SU-DHL-6 (cell line): ENCODE measurements around the gene OR1K1.

Experiments
- H2AFZ ChIP-seq: fragments of 200-600 bp; sonication (generic); 2 replicates; pipeline ENCODE4 v1.6.1; 2014; ENCODE audit warnings: low read depth, mild to moderate bottlenecking, moderate library complexity, mixed read lengths, antibody characterized with exemption, low read length; ENCODE audit not compliant: severe bottlenecking
- H3F3A ChIP-seq: fragments of 200-600 bp; shearing (Covaris generic); 2 replicates; pipeline ENCODE4 v1.6.0; 2016; ENCODE audit warnings: antibody characterized with exemption, mild to moderate bottlenecking; ENCODE audit not compliant: insufficient read depth
- H3K27ac ChIP-seq: fragments of 200-600 bp; sonication (generic); 2 replicates; pipeline ENCODE4 v1.5.1; 2016; ENCODE audit warnings: low read depth, mild to moderate bottlenecking, low read length, moderate library complexity, mixed read lengths
- H3K27me3 ChIP-seq: fragments of 200-600 bp; sonication (generic), shearing (Covaris generic); 2 replicates; pipeline ENCODE4 v1.6.0; 2014; ENCODE audit warnings: mild to moderate bottlenecking, low read length
- H3K36me3 ChIP-seq: fragments of 200-600 bp; sonication (generic); 2 replicates; pipeline ENCODE4 v1.6.1; 2014; ENCODE audit warnings: mild to moderate bottlenecking, low read length, mixed read lengths
- H3K4me2 ChIP-seq: fragments of 300-600, 200-600 bp; shearing (Covaris generic), sonication (generic); 2 replicates; pipeline ENCODE4 v1.6.0; 2014; ENCODE audit warnings: low read length, low read depth, mild to moderate bottlenecking; ENCODE audit not compliant: poor library complexity, severe bottlenecking
- H3K4me3 ChIP-seq: fragments of 200-600 bp; sonication (generic); 2 replicates; pipeline ENCODE4 v1.5.1; 2014; ENCODE audit warnings: antibody characterized with exemption, low read length, mild to moderate bottlenecking, mixed read lengths; ENCODE audit not compliant: insufficient read depth, poor library complexity, severe bottlenecking
- H3K79me2 ChIP-seq: fragments of 200-600 bp; sonication (generic); 2 replicates; pipeline ENCODE4 v1.6.1; 2014; ENCODE audit warnings: mild to moderate bottlenecking, low read length, moderate library complexity; ENCODE audit not compliant: insufficient read depth
- H3K9ac ChIP-seq: fragments of 200-600 bp; sonication (generic); 2 replicates; pipeline ENCODE4 v1.7.0; 2014; ENCODE audit warnings: mild to moderate bottlenecking, low read length
- H3K9me2 ChIP-seq: fragments of 200-600 bp; sonication (generic); replicated peaks from 2 replicates; pipeline ENCODE4 v1.6.1; 2014; ENCODE audit warnings: low read length; ENCODE audit not compliant: insufficient read depth
- H3K9me3 ChIP-seq: fragments of 200-600 bp; sonication (generic); 2 replicates; pipeline ENCODE4 v1.6.1; 2014; ENCODE audit warnings: low read length, mixed read lengths; ENCODE audit not compliant: insufficient read depth
- H4K20me1 ChIP-seq: fragments of 200-600 bp; sonication (generic); 2 replicates; pipeline ENCODE4 v1.6.1; 2014; ENCODE audit warnings: low read depth, mild to moderate bottlenecking, antibody characterized with exemption, low read length, moderate library complexity, mixed read lengths
- CTCF ChIP-seq: fragments of 200-600 bp; sonication (generic); IDR thresholded peaks from one replicate; pipeline ENCODE4 v1.5.1; 2017; ENCODE audit warnings: antibody characterized with exemption, mild to moderate bottlenecking, low read length, moderate library complexity; ENCODE audit not compliant: insufficient read depth, poor library complexity, severe bottlenecking
- EZH2phosphoT487 ChIP-seq: fragments of 200-600 bp; sonication (generic), shearing (Covaris generic); conservative IDR thresholded peaks from 2 replicates; pipeline ENCODE4 v1.6.1; 2018; ENCODE audit warnings: mild to moderate bottlenecking, antibody characterized with exemption, low read length, moderate library complexity, mixed read lengths

Gene OR1K1

DNA sequence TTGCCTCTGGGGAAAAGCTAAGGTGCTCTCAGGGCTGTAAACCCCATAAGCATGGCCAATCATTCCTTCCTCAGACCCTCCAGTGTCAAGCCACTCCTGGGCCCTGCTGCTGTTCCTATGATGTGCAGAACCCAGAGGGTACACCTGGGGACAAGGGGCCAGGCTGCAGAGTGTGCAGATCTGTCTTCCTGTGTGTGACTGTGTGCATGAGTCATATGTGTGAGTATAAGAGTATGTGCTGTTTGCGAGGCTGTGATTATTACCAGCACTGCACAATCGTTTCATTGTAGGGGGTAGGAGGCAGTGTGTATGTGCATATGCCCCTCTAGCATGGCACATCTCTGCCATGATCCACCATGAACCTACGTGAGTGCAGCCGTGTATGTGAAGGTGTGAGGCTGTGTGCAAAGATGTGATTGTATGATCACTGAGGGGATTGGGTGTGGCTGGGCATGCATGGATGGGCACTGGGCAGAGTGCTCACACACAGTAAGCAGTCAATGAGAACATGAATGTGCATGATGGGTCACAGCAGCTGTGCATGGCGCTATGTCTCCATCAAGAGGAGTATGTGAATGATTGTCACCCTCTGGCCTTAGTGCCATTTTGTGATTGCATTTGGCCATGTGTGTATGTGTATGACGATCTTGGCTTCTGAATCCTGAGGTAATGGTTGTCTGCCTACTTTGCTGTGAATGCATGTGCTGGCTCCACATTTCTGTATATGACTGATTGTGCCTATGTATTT, 2.4 kb upstream of the OR1K1 start:
- Histone ChIP-seq H3K79me2 (no peaks in the 10 kb centered on the region), H3K27ac (no peak overlapping the region), H3K4me3 (no peak overlapping the region), H3K4me2 (no peak overlapping the region), H3K9me2 (no peaks in the 10 kb centered on the region), H3K36me3 (no peaks in the 10 kb centered on the region), H3F3A (no peaks in the 10 kb centered on the region), H3K9me3 (no peaks in the 10 kb centered on the region), H3K27me3 (no peaks in the 10 kb centered on the region), H2AFZ (no peak overlapping the region), H3K9ac (no peak overlapping the region), H4K20me1 (no peaks in the 10 kb centered on the region)
- TF ChIP-seq EZH2phosphoT487 (no peak), CTCF (no peak)

- no peaks in the 10 kb centered on the region for H3K36me3 ChIP-seq
- no peaks in the 10 kb centered on the region for H3K9me3 ChIP-seq
- no peaks in the 10 kb centered on the region for H3F3A ChIP-seq
- H2AFZ ChIP-seq = no peak overlapping the region
- H3K9me2 ChIP-seq = no peaks in the 10 kb centered on the region
- no peak overlapping the region for H3K4me2 ChIP-seq
- TF ChIP-seq CTCF = no peak
- TF ChIP-seq EZH2phosphoT487 = no peak
- H3K4me3 ChIP-seq = no peak overlapping the region
- H3K9ac ChIP-seq = no peak overlapping the region
- no peak overlapping the region for H3K27ac ChIP-seq
- no peaks in the 10 kb centered on the region for H3K79me2 ChIP-seq
- no peaks in the 10 kb centered on the region for H4K20me1 ChIP-seq
- H3K27me3 ChIP-seq = no peaks in the 10 kb centered on the region
These were observed 6.7 kb downstream of the OR1K1 start for GRCh38 chr9:122806661-122807060.

- Histone ChIP-seq H2AFZ (no peak overlapping the region), H3K9me2 (no peaks in the 10 kb centered on the region), H3K9me3 (no peaks in the 10 kb centered on the region), H3K27ac (no peak overlapping the region), H3K27me3 (no peaks in the 10 kb centered on the region), H3K36me3 (no peaks in the 10 kb centered on the region), H3K9ac (no peak overlapping the region), H3K4me2 (no peak overlapping the region), H3F3A (no peaks in the 10 kb centered on the region), H4K20me1 (no peaks in the 10 kb centered on the region), H3K79me2 (no peaks in the 10 kb centered on the region), H3K4me3 (no peak overlapping the region)
- TF ChIP-seq CTCF = no peak
- no peak for TF ChIP-seq EZH2phosphoT487
These were observed 7.5 kb downstream of the OR1K1 start for GRCh38 chr9:122807271-122807900.
